GM10266 (cell line): ENCODE results near the gene SDK1.
"Not testable (repeated sequence)": the region's sequence is repeated elsewhere in the genome, so short reads cannot be mapped to it uniquely, and the experiment has no call there.

Source experiments
- DNase-seq: peaks from one replicate; pipeline ENCODE4 v3.0.0; 2012; ENCODE audit errors: extremely low spot score
- TF ChIP-seq, protein P1 (sequence below): IDR thresholded peaks from 2 replicates; pipeline ENCODE4 v1.5.1; 2012; ENCODE audit warnings: mild to moderate bottlenecking, low read depth; ENCODE audit not compliant: control insufficient read depth, insufficient read depth; ENCODE audit errors: missing control alignments

Gene SDK1

DNA sequence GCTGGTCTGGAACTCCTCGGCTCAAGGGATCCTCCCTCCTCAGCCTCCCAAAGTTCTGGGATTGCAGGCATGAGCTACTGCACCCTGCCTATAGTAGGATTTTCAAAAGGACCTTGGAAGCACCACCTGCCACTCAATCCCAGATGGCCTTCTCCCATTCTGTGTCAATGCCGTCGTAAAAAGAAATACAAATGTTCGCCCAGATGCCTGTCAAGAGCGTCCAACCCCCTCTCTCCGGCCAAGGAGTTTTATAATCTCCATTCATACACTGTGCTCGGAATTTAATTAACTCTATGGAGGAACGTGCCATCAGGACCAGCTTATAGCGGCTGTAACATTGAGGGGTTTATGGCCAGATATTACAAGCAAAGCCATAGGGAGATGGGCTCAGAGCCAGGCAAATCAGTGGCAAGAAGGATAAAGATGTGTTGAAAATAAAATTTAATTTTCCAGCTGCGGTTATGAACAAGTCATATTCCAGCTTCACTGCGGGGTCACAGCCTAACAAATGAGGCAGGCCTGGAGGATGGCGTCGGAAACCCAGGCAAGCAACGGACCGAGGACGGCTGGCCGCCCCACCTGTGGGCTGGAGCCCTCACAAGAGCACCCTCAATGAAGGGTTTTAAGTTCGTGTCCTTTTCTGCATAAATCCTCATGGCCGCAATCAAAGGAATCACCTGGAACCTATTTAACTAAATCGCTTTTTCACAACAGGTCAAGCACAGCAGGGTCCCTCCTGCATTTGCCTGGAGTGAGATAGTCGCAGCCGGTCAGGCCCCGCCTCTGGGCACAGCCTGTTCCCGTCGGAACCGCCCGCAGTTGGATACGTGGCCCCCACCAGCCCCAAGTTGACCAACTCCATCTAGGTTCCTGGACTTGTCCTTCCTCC, 1006.5 kb downstream of the SDK1 start:
- no peak for DNase-seq
- TF ChIP-seq, protein P1, sequence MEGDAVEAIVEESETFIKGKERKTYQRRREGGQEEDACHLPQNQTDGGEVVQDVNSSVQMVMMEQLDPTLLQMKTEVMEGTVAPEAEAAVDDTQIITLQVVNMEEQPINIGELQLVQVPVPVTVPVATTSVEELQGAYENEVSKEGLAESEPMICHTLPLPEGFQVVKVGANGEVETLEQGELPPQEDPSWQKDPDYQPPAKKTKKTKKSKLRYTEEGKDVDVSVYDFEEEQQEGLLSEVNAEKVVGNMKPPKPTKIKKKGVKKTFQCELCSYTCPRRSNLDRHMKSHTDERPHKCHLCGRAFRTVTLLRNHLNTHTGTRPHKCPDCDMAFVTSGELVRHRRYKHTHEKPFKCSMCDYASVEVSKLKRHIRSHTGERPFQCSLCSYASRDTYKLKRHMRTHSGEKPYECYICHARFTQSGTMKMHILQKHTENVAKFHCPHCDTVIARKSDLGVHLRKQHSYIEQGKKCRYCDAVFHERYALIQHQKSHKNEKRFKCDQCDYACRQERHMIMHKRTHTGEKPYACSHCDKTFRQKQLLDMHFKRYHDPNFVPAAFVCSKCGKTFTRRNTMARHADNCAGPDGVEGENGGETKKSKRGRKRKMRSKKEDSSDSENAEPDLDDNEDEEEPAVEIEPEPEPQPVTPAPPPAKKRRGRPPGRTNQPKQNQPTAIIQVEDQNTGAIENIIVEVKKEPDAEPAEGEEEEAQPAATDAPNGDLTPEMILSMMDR = no peak

DNA sequence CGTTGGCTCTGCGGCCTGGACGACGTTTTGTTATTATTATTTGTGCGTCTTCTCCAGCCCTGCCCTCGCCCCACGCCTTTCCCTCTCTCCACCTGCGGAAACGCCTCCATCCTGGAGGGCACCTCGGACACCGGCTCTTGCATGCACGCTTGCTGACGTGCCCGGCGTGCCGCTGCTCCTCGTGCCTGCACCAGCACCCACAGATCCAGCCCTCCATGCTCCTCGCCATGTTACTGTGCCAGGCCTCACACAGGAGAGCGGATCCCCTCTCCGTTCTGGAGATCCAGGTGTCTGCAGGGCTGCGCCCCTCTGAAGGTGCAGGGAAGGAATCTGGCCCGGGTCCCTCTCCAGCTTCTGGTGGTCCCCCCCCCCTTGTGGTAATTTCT, 1007.1 kb downstream of the SDK1 start:
- no peak for DNase-seq
- TF ChIP-seq, protein P1 = no peak

DNA sequence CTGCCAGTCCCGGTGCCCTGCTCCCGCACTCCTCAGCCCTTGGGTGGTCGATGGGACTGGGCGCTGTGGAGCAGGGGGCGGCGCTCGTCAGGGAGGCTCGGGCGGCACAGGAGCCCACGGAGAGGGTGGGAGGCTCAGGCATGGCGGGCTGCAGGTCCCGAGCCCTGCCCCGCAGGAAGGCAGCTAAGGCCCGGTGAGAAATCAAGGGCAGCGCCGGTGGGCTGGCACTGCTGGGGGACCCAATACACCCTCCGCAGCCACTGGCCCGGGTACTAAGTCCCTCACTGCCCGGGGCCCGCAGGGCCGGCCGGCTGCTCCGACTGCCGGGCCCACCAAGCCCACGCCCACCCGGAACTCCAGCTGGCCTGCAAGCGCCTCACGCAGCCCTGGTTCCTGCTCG, 1012.9 kb downstream of the SDK1 start:
- not testable (repeated sequence) for DNase-seq

DNA sequence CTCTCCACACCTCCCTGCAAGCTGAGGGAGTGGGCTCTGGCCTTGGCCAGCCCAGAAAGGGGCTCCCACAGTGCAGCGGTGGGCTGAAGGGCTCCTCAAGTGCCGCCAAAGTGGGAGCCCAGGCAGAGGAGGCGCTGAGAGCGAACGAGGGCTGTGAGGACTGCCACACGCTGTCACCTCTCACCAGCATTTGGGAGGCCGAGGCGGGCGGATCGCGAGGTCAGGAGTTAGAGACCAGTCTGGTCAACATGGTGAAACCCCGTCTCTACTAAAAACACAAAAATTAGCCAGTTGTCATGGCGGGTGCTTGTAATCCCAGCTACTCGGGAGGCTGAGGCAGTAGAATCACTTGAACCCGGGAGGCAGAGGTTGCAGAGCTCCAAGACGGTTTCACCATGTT, 1013.3 kb downstream of the SDK1 start:
- not testable (repeated sequence) for DNase-seq
